Activated CD4-positive, alpha-beta T cell treated with anti-CD3 and anti-CD28 coated beads for 1 hour (primary cell): ENCODE measurements around the gene RIBC2.
"Not testable (repeated sequence)": the region's sequence is repeated elsewhere in the genome, so short reads cannot be mapped to it uniquely, and the experiment has no call there.

Experiments
- DNase-seq: peaks from one replicate; pipeline ENCODE4 v3.0.0-alpha.2; 2020

Gene RIBC2

DNA sequence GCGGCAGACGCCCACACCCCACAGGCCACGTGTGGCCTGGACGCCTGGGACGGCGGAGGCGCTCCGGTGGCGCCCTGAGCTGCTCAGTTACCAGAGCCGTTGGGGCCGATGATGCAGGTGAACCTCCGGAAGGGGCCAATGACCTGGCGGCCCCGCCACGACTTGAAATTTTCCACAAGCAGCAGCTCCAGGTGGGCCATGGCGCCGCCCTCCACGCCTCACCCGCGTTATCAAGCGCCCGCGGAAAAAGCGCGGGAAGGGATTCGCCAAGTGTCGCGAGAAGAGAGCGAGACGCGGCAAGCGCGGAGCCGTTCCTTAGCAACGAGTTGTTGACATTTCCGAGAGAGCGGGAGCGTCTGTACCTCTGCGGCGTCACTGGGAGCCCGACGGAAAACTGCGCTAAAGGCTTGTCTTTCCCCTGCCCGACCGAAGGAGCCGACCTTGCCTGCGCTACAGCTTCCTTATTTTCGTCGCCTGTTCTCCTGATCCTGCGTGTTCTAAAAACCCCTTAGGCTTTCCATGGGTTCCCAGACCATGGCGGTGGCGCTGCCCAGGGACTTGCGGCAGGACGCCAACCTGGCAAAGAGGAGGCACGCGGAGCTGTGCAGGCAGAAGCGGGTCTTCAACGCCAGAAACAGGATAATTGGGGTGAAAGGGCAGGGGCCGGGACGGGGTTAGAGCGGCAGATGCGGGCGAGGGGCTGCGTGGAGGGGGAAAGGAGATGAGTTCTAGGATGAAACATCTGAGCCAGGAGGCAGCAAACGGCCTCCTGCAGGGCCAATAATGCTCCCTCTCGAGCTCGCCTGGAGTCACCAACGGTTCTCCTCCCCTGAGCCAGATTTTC lies at the start of gene RIBC2, which contains the start of gene SMC1B:
TSS of gene RIBC2 (plus strand) at position 326 of the 844 bp plus-strand sequence. CDS start at position 520, 194 bp downstream.
TSS of gene SMC1B (minus strand) at position 232 of the 844 bp plus-strand sequence. CDS start at position 200, 32 bp downstream.
- peak; percentile 79 for DNase-seq

- DNase-seq = no peak
Observed at GRCh38 chr22:45366713-45367112, 46.8 kb upstream of the RIBC2 start.

GRCh38 chr22:45373592-45373991 lies 39.9 kb upstream of the RIBC2 start:
- DNase-seq = not testable (repeated sequence)

GRCh38 chr22:45376009-45376408 lies 37.5 kb upstream of the RIBC2 start:
- DNase-seq = no peak

GRCh38 chr22:45376703-45377102 lies 36.8 kb upstream of the RIBC2 start:
- no peak for DNase-seq

DNA sequence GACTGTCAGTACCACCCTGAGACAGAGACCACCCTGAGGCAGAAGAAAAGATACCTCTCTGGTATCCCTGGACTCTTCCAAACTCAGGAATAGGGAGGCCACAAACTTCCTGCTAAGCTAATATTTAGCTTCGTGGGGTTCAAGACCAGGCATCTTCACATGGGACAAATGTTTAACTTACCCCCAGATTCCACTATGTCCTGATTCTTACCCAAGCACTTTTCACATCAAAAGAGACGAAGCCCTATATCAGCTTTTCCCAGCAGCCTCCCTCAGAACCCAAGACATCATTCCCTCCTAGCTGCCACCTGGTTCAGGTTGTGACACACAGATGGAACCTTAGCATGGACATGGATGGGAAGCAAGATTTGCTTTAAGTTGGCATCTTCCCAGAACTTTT lies 32.1 kb upstream of the RIBC2 start:
- DNase-seq = no peak

- DNase-seq = no peak
Observed at GRCh38 chr22:45389546-45389945, 23.9 kb upstream of the RIBC2 start.

GRCh38 chr22:45397806-45398205 lies 15.7 kb upstream of the RIBC2 start:
- no peak for DNase-seq

- no peak for DNase-seq
Observed at GRCh38 chr22:45398214-45398613, 15.3 kb upstream of the RIBC2 start.

DNA sequence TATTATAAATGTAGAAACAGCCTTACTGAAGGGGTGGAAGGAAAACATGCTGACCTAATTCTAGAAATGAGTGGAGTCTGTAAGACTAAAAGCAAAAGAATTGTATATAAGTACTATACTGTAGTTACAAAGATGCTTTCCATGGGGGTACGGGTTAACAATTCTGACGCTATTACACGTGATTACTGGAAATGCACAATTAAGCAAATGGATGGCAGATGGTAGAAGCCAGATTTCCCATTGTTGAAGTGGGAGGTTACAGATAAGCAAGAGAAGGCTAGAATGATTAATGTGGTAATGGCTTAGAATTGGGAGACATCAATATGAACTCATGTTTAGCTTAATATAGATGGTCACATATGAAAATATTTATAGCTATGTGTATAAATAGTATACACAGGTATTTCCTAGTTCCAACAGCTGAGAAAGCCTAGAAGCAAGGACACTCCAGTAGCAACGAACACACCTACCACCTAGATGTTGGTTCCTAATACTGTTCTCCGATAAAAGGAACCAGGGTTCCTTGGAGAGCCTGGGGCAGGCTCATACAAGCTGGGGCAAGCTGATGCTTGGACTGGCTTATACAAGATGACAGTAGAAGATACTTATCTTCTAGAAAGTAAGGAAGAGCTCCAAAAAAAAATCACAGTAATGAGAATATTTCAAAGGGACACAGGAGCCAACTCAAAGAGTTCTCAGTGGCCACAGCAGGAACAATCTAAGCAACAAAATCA lies 13.6 kb upstream of the RIBC2 start:
- DNase-seq = no peak

- no peak for DNase-seq
Observed at GRCh38 chr22:45402466-45402985, 11.0 kb upstream of the RIBC2 start.

- DNase-seq = no peak
Observed at GRCh38 chr22:45407793-45408192, 5.7 kb upstream of the RIBC2 start.

DNA sequence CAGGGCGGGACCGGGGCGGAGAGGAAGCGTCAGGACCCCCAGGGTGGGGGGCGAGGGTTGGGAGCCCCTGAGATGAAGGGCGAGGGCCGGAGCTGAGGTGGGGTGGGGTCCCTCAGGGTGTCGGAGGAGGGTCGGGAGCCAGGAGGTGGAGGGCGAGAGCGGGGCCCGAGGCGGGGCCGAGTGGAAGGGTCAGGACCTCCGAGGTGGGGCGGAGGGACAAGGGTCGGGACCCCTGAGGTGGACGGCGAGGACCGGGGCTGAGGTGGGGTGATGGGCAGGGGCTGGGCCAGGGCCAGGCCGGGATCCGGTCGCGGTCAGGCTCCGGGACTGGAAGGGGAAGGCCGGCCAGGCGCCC lies 503 bp upstream of the RIBC2 start:
- DNase-seq = no peak

DNA sequence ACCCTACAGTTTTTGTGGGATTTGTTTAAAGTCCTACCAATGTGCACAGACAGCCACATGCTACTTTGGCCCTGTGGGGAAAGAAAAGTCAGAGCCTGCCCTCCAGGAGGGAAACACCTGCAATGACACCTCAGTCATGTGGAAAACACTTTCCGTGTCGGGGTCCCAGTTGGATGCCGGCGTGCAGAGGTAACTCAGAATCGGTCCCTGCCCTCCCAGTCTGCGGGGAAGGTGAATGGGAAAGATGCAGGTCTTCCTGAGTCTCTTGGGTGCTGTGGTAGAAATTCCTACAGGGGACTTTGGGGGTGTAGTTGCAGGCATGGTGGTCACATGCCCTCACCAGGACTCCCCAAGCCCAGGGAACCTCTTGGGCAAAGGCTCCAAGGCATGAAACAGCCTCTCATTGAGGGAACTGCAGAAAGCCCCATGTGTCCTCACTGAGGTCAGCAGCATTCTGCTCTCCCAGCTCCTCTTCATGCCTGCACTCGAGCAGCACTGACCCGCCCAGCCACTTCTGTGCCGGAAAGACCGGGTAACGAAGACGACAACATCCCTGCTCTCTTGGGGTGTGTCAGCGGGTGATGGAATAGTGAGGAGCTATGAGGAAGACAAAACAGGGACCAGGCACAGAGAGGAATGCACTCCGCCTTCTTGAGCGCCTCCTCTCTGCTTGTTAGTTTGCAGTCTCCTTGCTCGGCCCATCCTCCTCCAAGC lies 4.7 kb downstream of the RIBC2 start:
- no peak for DNase-seq

GRCh38 chr22:45418770-45419138 lies 5.3 kb downstream of the RIBC2 start:
- DNase-seq = no peak

- no peak for DNase-seq
Observed at GRCh38 chr22:45420011-45420410, 6.5 kb downstream of the RIBC2 start.

DNA sequence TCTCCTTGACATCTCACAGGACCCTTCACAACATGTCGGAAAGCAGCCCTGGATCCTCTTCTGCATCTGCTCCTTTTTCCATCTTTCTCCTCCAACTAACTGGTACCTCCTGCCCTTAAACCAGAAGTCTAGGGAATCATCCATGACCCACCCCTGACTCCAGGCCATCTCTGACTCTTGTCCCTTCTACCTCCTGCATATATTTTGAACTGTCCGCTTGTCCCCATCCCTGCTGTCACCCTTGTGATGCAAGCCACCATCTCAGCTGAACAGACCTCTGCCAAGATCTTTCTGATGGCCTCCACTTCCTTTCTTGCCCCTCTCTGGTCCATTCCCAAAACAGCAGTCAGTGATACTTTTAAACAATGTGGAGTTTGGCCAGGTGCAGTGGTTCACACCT lies 7.0 kb downstream of the RIBC2 start:
- no peak for DNase-seq

DNA sequence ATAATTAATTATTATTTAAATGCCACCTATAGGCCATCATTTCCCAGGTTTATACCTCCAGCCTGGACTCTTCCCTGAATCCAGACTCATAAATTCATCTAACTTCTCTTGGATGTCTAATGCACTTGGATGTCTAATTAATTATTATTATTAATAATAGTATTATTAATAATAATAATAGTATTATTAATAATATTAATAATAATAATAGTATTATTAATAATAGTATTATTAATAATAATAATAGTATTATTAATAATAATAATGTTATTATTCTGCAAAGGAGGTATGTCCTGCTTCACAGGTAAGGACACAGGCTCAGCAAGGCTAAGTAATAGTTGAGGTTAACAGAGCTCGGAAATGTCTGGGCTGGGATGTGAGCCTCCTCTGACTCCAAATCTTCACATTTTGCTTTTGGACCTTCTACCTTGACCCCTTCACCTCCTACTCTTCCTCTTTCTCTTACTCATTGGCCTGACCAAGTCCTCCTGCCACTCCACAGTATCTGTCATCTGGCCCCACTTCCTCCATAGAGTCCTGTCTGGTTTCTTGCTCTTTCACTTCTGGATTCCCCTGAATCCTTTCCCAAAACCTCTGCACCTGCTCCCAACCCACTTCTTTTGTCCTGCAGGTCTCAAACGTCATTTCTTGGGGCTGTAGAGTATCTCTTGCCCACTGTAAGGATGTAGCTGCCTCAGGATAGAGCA lies 8.0 kb downstream of the RIBC2 start:
- DNase-seq = no peak

- DNase-seq = no peak
Observed at GRCh38 chr22:45422237-45422983, 8.9 kb downstream of the RIBC2 start.

DNA sequence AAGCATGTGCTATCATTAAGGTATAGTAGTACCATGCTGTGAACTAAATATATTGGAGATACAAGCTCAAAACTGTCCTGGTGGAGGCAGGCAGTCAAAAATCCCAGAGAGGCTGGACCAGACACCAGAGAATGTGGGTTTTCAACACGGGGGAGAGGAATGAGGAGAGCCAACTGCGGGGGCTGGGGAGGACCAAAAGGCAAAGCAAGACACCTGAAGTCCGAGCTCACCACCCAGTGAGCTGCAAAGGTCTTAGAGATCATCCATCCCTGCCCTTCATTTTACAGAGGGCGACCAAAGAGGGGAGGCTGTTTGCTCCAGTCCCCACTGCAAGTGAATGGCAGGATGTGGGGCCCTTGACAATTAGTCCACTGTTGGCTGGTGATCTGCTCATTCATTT lies 10.0 kb downstream of the RIBC2 start:
- DNase-seq = no peak

GRCh38 chr22:45424241-45424731 lies 10.8 kb downstream of the RIBC2 start:
- DNase-seq = no peak

DNA sequence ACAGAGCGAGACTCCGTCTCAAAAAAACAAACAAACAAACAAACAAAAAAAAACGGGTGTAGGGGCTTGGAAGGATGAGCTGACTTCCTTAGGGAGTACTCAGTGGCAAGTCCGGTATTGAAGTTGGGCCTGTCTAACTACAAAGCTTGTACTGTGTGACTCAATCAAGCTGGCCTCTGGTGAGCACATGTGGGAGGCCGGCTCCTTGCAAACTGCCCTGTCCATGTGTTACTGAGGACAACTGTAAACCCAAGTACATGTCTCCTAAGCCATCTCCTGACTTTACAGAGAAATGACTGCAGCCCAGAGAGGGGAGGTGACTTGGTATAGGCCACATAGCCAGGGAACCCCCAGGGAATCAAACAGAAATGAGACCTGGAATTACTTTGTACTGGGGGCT lies 11.6 kb downstream of the RIBC2 start:
- DNase-seq = no peak
